H1 (cell line): Measurements from ENCODE around the gene COL20A1. TPM values are rescaled to one million over a fixed set of nuclear protein-coding genes. Genes with fewer than 3 reads are reported as not detected.

Experiments used
- CTCF ChIA-PET: fragments of 300-600 bp; sonication (Branson Sonifier 250); formaldehyde crosslinking; loops from one replicate; lab custom pipeline; 2021; ENCODE audit not compliant: partially characterized antibody; lab: Charles Lee
- POLR2A ChIA-PET: fragments of 300-600 bp; sonication (Branson Sonifier 250); formaldehyde crosslinking; loops from one replicate; lab custom pipeline; 2021; ENCODE audit warnings: inconsistent platforms; ENCODE audit not compliant: partially characterized antibody; lab: Charles Lee
- DNase-seq, 2 experiments: peaks; one replicate each; pipeline versions ENCODE4 v3.0.0 to v3.0.0-alpha.2; 2010 to 2022; ENCODE audit warnings: low spot score in 2 of 2, low read depth in 1 of 2, mixed read lengths in 1 of 2
- FAIRE-seq: peaks from 2 replicates; lab custom pipeline; 2011; peaks lifted over from hg19 to GRCh38; lab: Jason Lieb, UNC
- H2AFZ ChIP-seq: 2 replicates; pipeline ENCODE4 v1.8.1; 2012; ENCODE audit warnings: low read length, inconsistent platforms
- H2AK5ac ChIP-seq: 2 replicates; pipeline ENCODE4 v1.6.1; 2013; ENCODE audit warnings: low read depth, low read length
- H2BK120ac ChIP-seq: replicated peaks from 2 replicates; pipeline ENCODE3; 2013; ENCODE audit warnings: low read depth, low read length, inconsistent platforms
- H2BK12ac ChIP-seq: 2 replicates; pipeline ENCODE4 v1.6.1; 2013; ENCODE audit warnings: low read depth, low read length
- H2BK15ac ChIP-seq: 2 replicates; pipeline ENCODE4 v1.6.1; 2013; ENCODE audit warnings: low read length
- H2BK20ac ChIP-seq: 2 replicates; pipeline ENCODE4 v1.6.1; 2013; ENCODE audit warnings: low read length
- H2BK5ac ChIP-seq: 2 replicates; pipeline ENCODE4 v1.6.1; 2013; ENCODE audit warnings: low read depth, low read length
- H3K14ac ChIP-seq: 2 replicates; pipeline ENCODE4 v1.6.1; 2013; ENCODE audit warnings: inconsistent platforms; ENCODE audit not compliant: insufficient read length
- H3K18ac ChIP-seq: 2 replicates; pipeline ENCODE4 v1.6.1; 2013; ENCODE audit warnings: low read length; ENCODE audit errors: extremely low read depth
- H3K23ac ChIP-seq: 2 replicates; pipeline ENCODE4 v1.6.1; 2013; ENCODE audit warnings: inconsistent platforms; ENCODE audit not compliant: insufficient read length
- H3K23me2 ChIP-seq: 2 replicates; pipeline ENCODE4 v1.6.1; 2013; ENCODE audit warnings: low read depth, low read length
- H3K27ac ChIP-seq: 2 replicates; pipeline ENCODE4 v1.6.1; 2011; ENCODE audit warnings: low read depth, low read length, inconsistent platforms
- H3K27me3 ChIP-seq, 4 experiments: replicated peaks in 1 of 4; 1 replicate in 1 of 4; 2 replicates in 3 of 4; pipeline versions ENCODE4 v1.6.1 to v1.8.1; 2011 to 2013; ENCODE audit warnings: low read length in 3 of 4, mild to moderate bottlenecking in 3 of 4, inconsistent platforms in 2 of 4, mixed read lengths in 2 of 4, moderate library complexity in 1 of 4; ENCODE audit not compliant: control insufficient read depth in 3 of 4, insufficient read depth in 3 of 4; ENCODE audit errors: extremely low read depth in 1 of 4
- H3K36me3 ChIP-seq, 4 experiments: 2 replicates each; pipeline versions ENCODE4 v1.6.1 to v1.8.1; 2011 to 2013; ENCODE audit warnings: mild to moderate bottlenecking in 4 of 4, low read length in 3 of 4, moderate library complexity in 2 of 4, control low read depth in 1 of 4, inconsistent platforms in 1 of 4; ENCODE audit not compliant: insufficient read depth in 4 of 4, control insufficient read depth in 2 of 4
- H3K4ac ChIP-seq: replicated peaks from 2 replicates; pipeline ENCODE3; 2013; ENCODE audit warnings: low read length, low read depth, mixed read lengths, inconsistent platforms; ENCODE audit not compliant: insufficient read length
- H3K4me1 ChIP-seq, 4 experiments: replicated peaks in 1 of 4; 1 replicate in 1 of 4; 2 replicates in 3 of 4; pipeline versions ENCODE4 v1.6.1 to v1.8.1; 2011 to 2013; ENCODE audit warnings: low read length in 3 of 4, inconsistent platforms in 2 of 4, mixed read lengths in 1 of 4; ENCODE audit not compliant: insufficient read depth in 4 of 4, control insufficient read depth in 3 of 4
- H3K4me2 ChIP-seq, 2 experiments: 2 replicates each; pipeline versions ENCODE4 v1.6.1 to v1.8.1; 2011 to 2013; ENCODE audit warnings: low read depth in 2 of 2, low read length in 2 of 2, control low read depth in 1 of 2, inconsistent platforms in 1 of 2, mild to moderate bottlenecking in 1 of 2; ENCODE audit not compliant: insufficient read depth in 1 of 2
- H3K4me3 ChIP-seq, 4 experiments: fragments of 200-600, 300-600 bp in 1 of 4; sonication (generic), shearing (Covaris generic), sonication (Bioruptor Twin) in 1 of 4; 2 replicates each; pipeline versions ENCODE4 v1.5.1 to v1.8.1; 2011 to 2016; ENCODE audit warnings: low read length in 4 of 4, low read depth in 3 of 4, control low read depth in 2 of 4, inconsistent platforms in 2 of 4, mild to moderate bottlenecking in 2 of 4, mixed read lengths in 1 of 4, moderate library complexity in 1 of 4; ENCODE audit not compliant: insufficient read depth in 2 of 4; ENCODE audit errors: extremely low read depth in 1 of 4
- H3K56ac ChIP-seq: replicated peaks from 2 replicates; pipeline ENCODE3; 2013; ENCODE audit warnings: low read depth, mild to moderate bottlenecking, mixed read lengths, low read length, inconsistent platforms; ENCODE audit not compliant: insufficient read length
- H3K79me1 ChIP-seq: 2 replicates; pipeline ENCODE4 v1.6.1; 2013; ENCODE audit warnings: low read depth, low read length, control low read depth
- H3K79me2 ChIP-seq, 2 experiments: 2 replicates each; pipeline versions ENCODE4 v1.6.1 to v1.8.1; 2012 to 2013; ENCODE audit warnings: low read length in 2 of 2, mild to moderate bottlenecking in 2 of 2, inconsistent platforms in 1 of 2; ENCODE audit not compliant: insufficient read depth in 2 of 2, control insufficient read depth in 1 of 2
- H3K9ac ChIP-seq, 4 experiments: replicated peaks in 1 of 4; 1 replicate in 1 of 4; 2 replicates in 3 of 4; pipeline versions ENCODE4 v1.6.1 to v1.8.1; 2011 to 2013; ENCODE audit warnings: low read depth in 3 of 4, low read length in 3 of 4, control low read depth in 2 of 4, mild to moderate bottlenecking in 2 of 4, moderate library complexity in 2 of 4, inconsistent platforms in 1 of 4; ENCODE audit errors: extremely low read depth in 1 of 4
- H3K9me3 ChIP-seq, 2 experiments: 2 replicates each; pipeline versions ENCODE4 v1.6.1 to v1.8.1; 2012 to 2013; ENCODE audit warnings: mild to moderate bottlenecking in 2 of 2, moderate library complexity in 2 of 2, control low read depth in 1 of 2, inconsistent platforms in 1 of 2, low read depth in 1 of 2, low read length in 1 of 2, mixed read lengths in 1 of 2; ENCODE audit not compliant: insufficient read depth in 2 of 2
- H4K20me1 ChIP-seq, 2 experiments: replicated peaks in 1 of 2; 2 replicates each; pipeline versions ENCODE3 to v1.8.1; 2011 to 2013; ENCODE audit warnings: inconsistent platforms in 2 of 2, low read length in 2 of 2, mild to moderate bottlenecking in 1 of 2; ENCODE audit not compliant: insufficient read depth in 2 of 2, control insufficient read depth in 1 of 2
- H4K5ac ChIP-seq: 2 replicates; pipeline ENCODE4 v1.6.1; 2013; ENCODE audit warnings: low read length, low read depth, mixed read lengths, inconsistent platforms; ENCODE audit not compliant: insufficient read length
- H4K8ac ChIP-seq: 2 replicates; pipeline ENCODE4 v1.8.0; 2013; ENCODE audit warnings: mild to moderate bottlenecking, moderate library complexity, low read length, inconsistent platforms; ENCODE audit not compliant: insufficient read depth; ENCODE audit errors: extremely low read depth
- H4K91ac ChIP-seq: replicated peaks from 2 replicates; pipeline ENCODE3; 2013; ENCODE audit warnings: low read length, mixed read lengths, inconsistent platforms; ENCODE audit not compliant: insufficient read length
- GTF2F1 ChIP-seq: IDR thresholded peaks from 2 replicates; pipeline ENCODE4 v1.6.1; 2012; ENCODE audit warnings: low read depth, low read length, improper control_type of control experiment, borderline replicate concordance
- JUN ChIP-seq: IDR thresholded peaks from 2 replicates; pipeline ENCODE4 v1.6.1; 2011; ENCODE audit warnings: low read depth, mild to moderate bottlenecking, improper control_type of control experiment, low read length
- KDM4A ChIP-seq: IDR thresholded peaks from one replicate; pipeline ENCODE4 v1.7.1; 2012; ENCODE audit warnings: low read depth, mild to moderate bottlenecking, moderate library complexity, low read length, inconsistent platforms; ENCODE audit not compliant: severe bottlenecking
- MAFK ChIP-seq: IDR thresholded peaks from 2 replicates; pipeline ENCODE4 v1.6.1; 2012; ENCODE audit warnings: low read depth, mild to moderate bottlenecking, improper control_type of control experiment, low read length
- NRF1 ChIP-seq: IDR thresholded peaks from 2 replicates; pipeline ENCODE4 v1.6.1; 2011; ENCODE audit warnings: mild to moderate bottlenecking, low read depth, low read length, improper control_type of control experiment
- SIN3A ChIP-seq, 2 experiments: IDR thresholded peaks in 1 of 2; conservative IDR thresholded peaks in 1 of 2; 2 replicates each; pipeline ENCODE4 v1.6.1; 2011 to 2012; ENCODE audit warnings: low read length in 2 of 2, improper control_type of control experiment in 1 of 2, low read depth in 1 of 2, mild to moderate bottlenecking in 1 of 2
- SUZ12 ChIP-seq: fragments of 200-600 bp; sonication (generic); IDR thresholded peaks from 2 replicates; pipeline ENCODE4 v1.6.1; 2012; ENCODE audit warnings: mild to moderate bottlenecking, inconsistent platforms, low read length, moderate library complexity, mixed read lengths
- TAF7 ChIP-seq: optimal IDR thresholded peaks from 2 replicates; pipeline ENCODE3; 2011; ENCODE audit warnings: low read depth, mild to moderate bottlenecking, inconsistent platforms, low read length, moderate library complexity, borderline replicate concordance
- WGBS, 2 experiments: shearing (Covaris generic) in 1 of 2; methylation state at CpG; one replicate each; pipeline versions ENCODE4 v1.1.6 to v1.1.7; 2013 to 2015; ENCODE audit warnings: low lambda C conversion rate in 2 of 2, mixed read lengths in 2 of 2, inconsistent platforms in 1 of 2, low coverage in 1 of 2, missing lambda C conversion rate in 1 of 2; ENCODE audit not compliant: insufficient replicate concordance in 2 of 2, insufficient coverage in 1 of 2, insufficient read length in 1 of 2; ENCODE audit errors: extremely low coverage in 1 of 2, missing lambda C conversion rate in 1 of 2; 5-methylcytosine and 5-hydroxymethylcytosine counted together
- polyA plus RNA-seq, 7 experiments: library from polyadenylated mRNA; depleted of rRNA in 3 of 7; stranded (reverse) in 5 of 7; unstranded in 2 of 7; fragments of >200 nt in 5 of 7; fragments of 200-250 nt in 2 of 7; gene quantifications; 1 replicate in 5 of 7; 2 replicates in 1 of 7; 4 replicates in 1 of 7; pipeline versions ENCODE4 v1.2.1 to v1.2.3, GENCODE V29; 2011 to 2013; ENCODE audit warnings: missing spikeins in 2 of 7, mixed read lengths in 2 of 7
- total RNA-seq: library from RNA; stranded (reverse); fragmentation: NEBNext Ultra II Directional; extraction: Animal tissue kit (Norgen Biotek cat#: 25700); gene quantifications from 2 replicates; pipeline ENCODE4 v1.2.1, GENCODE V29; 2021
- TF ChIP-seq, protein P1 (sequence below): IDR thresholded peaks from 2 replicates; pipeline ENCODE4 v1.6.1; 2012; ENCODE audit warnings: inconsistent platforms
- TF ChIP-seq, protein P2 (sequence below): IDR thresholded peaks from 2 replicates; pipeline ENCODE4 v1.6.1; 2011; ENCODE audit warnings: low read length, improper control_type of control experiment

The COL20A1 gene
- total and polyA plus RNA-seq, 2 of the 8 experiments (the other 6 are each of a cell fraction or from before 2014, with no cell fraction given): 0.19 to 0.21 TPM

DNA sequence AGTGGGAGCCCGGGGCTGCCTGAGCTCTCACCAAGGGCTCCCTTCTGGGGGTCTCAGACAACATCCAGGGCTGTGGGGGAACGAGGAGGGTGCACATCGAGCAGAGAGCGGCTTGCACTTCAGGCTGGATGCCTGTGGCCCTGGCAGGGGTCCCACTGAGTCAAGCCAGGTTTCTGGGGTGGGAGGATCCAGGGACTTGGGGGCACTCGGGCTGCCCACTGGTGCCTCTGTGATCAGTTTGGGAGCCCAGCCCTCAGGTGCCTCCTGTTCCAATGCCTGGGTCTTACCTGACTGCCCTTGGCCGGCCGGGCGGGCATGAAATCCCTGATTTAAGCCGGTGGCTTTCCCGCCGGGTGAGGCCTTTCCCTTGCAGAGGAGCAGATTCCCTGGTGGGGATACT is 470 bp downstream of the COL20A1 start:
- POLR2A ChIA-PET: interaction anchor here (0.6 to 3.7 kb wide), 10 partner anchors 11 to 406 kb away, joined by 3 to 26 read pairs (median 3); partner anchors contain the start of gene NKAIN4
- Histone ChIP-seq H3K23ac (no peak overlapping the region), H2BK15ac (0 out of 2 replicates have a peak overlapping the region, but pooled peaks have one; percentile 46), H4K5ac (no peak overlapping the region), H3K27ac (no peak overlapping the region), H3K9me3 (no peaks in the 10 kb centered on the region), H2BK20ac (peak overlapping the region; percentile 48; the same call in 1 of the 2 replicates), H4K20me1 (peaks cover 0 to 8% of the 10 kb centered on the region in 2 experiments), H4K91ac (peak overlapping the region; percentile 42), H2BK12ac (no peak overlapping the region), H3K36me3 (peaks cover 0 to 6% (median 2%) of the 10 kb centered on the region in 4 experiments; a peak in 4 of 8 replicates), H3K23me2 (peaks cover 3% of the 10 kb centered on the region; the same call in 1 of the 2 replicates), H3K79me1 (no peaks in the 10 kb centered on the region; the same call in 1 of the 2 replicates), H3K4me2 (no peak overlapping the region), H2BK120ac (no peak overlapping the region), H3K79me2 (no peaks in the 10 kb centered on the region), H3K4ac (no peak overlapping the region), H3K14ac (no peak overlapping the region), H3K56ac (no peak overlapping the region), H2BK5ac (peak overlapping the region; percentile 52; the same call in 1 of the 2 replicates), H2AFZ (no peak overlapping the region), H3K4me1 (peaks cover 0 to 33% (median 26%) of the 10 kb centered on the region in 4 experiments; a peak in 6 of 7 replicates), H4K8ac (peak overlapping the region; percentile 35; the same call in 1 of the 2 replicates), H3K9ac (no peak overlapping the region), H3K18ac (no peak overlapping the region; the same call in 1 of the 2 replicates), H3K4me3 (no peak overlapping the region), H2AK5ac (0 out of 2 replicates have a peak overlapping the region, but pooled peaks have one; percentile 65), H3K27me3 (peaks cover 0 to 9% (median 0%) of the 10 kb centered on the region in 4 experiments; a peak in 2 of 7 replicates)
- DNase-seq (no peak), FAIRE-seq (no peak)
- WGBS, 2 experiments: 72% methylated on average over 8 of the region's 11 CpGs; no CpG with 5 or more reads in 1 of the 2 experiments
- CTCF ChIA-PET: interaction anchor here (0.6 to 9.9 kb wide), 6 partner anchors 12 to 69 kb away, joined by 3 to 81 read pairs (median 6); partner anchors contain the start of gene BIRC7
- no peak for TF ChIP-seq JUN
- TF ChIP-seq, protein P1, sequence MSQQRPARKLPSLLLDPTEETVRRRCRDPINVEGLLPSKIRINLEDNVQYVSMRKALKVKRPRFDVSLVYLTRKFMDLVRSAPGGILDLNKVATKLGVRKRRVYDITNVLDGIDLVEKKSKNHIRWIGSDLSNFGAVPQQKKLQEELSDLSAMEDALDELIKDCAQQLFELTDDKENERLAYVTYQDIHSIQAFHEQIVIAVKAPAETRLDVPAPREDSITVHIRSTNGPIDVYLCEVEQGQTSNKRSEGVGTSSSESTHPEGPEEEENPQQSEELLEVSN: no peak
- no peak for TF ChIP-seq TAF7
- no peak for TF ChIP-seq SUZ12
- TF ChIP-seq, protein P2, sequence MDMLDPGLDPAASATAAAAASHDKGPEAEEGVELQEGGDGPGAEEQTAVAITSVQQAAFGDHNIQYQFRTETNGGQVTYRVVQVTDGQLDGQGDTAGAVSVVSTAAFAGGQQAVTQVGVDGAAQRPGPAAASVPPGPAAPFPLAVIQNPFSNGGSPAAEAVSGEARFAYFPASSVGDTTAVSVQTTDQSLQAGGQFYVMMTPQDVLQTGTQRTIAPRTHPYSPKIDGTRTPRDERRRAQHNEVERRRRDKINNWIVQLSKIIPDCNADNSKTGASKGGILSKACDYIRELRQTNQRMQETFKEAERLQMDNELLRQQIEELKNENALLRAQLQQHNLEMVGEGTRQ: no peak
- TF ChIP-seq NRF1: no peak
- TF ChIP-seq GTF2F1: no peak
- no peak for TF ChIP-seq SIN3A (conservative IDR thresholded peaks at IDR 0.05 in 1 of 2, IDR thresholded peaks at IDR 0.05 in 1 of 2; ENCODE audit: low read depth in 1 of 2, low read length in 2 of 2)
- no peak for TF ChIP-seq KDM4A
- no peak for TF ChIP-seq MAFK
